Neural progenitor cell (in vitro differentiated cells): ENCODE data around the gene SIAE.

Experiments
- CTCF ChIP-seq: fragments of 200-600 bp; sonication (generic); IDR thresholded peaks from 2 replicates; pipeline ENCODE4 v1.5.1; 2017; ENCODE audit warnings: antibody characterized with exemption, mild to moderate bottlenecking
- EZH2 ChIP-seq: fragments of 200-600 bp; sonication (generic); IDR thresholded peaks from 2 replicates; pipeline ENCODE4 v1.6.1; 2017; ENCODE audit warnings: antibody characterized with exemption, mild to moderate bottlenecking, moderate library complexity
- EZH2phosphoT487 ChIP-seq: fragments of 200-600 bp; sonication (generic); IDR thresholded peaks from 2 replicates; pipeline ENCODE4 v1.6.1; 2017; ENCODE audit warnings: antibody characterized with exemption

GRCh38 chr11:124611064-124611463, 62.5 kb downstream of the SIAE start, which contains the start of gene PANX3:
- no peak for TF ChIP-seq CTCF
- TF ChIP-seq EZH2: no peak
- no peak for TF ChIP-seq EZH2phosphoT487
